ENCODE measurements around the gene SHROOM3.

GRCh38 chr4:76717431-76717830, 282.4 kb downstream of the SHROOM3 start:
- TF ChIP-seq, protein P1, sequence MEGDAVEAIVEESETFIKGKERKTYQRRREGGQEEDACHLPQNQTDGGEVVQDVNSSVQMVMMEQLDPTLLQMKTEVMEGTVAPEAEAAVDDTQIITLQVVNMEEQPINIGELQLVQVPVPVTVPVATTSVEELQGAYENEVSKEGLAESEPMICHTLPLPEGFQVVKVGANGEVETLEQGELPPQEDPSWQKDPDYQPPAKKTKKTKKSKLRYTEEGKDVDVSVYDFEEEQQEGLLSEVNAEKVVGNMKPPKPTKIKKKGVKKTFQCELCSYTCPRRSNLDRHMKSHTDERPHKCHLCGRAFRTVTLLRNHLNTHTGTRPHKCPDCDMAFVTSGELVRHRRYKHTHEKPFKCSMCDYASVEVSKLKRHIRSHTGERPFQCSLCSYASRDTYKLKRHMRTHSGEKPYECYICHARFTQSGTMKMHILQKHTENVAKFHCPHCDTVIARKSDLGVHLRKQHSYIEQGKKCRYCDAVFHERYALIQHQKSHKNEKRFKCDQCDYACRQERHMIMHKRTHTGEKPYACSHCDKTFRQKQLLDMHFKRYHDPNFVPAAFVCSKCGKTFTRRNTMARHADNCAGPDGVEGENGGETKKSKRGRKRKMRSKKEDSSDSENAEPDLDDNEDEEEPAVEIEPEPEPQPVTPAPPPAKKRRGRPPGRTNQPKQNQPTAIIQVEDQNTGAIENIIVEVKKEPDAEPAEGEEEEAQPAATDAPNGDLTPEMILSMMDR (IDR thresholded peaks at IDR 0.05) = no peak
- no peak for TF ChIP-seq EP300 (IDR thresholded peaks at IDR 0.05)
